HG02678 (cell line): ENCODE measurements around the gene GIGYF2.
"Not testable (repeated sequence)": the region's sequence is repeated elsewhere in the genome, so short reads cannot be mapped to it uniquely, and the experiment has no call there.

ENCODE experiments used
- ATAC-seq: cut with Tn5 transposase; IDR thresholded peaks from one replicate; pipeline ENCODE4 v1.9.1; 2021; ENCODE audit warnings: mild to moderate bottlenecking, moderate library complexity; ENCODE audit not compliant: unreplicated experiment

The GIGYF2 gene

DNA sequence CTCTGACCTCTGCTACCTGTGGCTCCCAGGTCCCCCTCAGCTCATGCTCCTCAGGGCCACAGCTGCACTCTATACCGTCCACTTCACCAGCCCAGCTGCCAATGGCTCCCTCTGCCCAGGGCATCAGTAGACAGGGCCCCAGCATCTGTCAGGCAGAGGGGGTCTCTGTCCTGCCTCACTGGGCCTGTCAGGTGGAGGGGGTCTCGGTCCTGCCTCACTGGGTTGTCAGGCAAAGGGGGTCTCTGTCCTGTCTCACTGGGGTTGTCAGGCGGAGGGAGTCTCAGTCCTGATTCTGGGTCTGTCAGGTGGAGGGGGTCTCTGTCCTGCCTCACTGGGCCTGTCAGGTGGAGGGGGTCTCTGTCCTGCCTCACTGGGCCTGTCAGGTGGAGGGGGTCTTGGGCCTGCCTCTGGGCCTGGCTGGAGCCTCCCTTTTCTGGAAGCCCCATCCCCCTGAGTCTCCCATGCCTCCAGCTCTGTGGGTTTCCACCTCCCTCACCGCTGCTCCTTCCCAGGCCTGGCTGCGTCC, 192.8 kb downstream of the GIGYF2 start:
- no peak for ATAC-seq

DNA sequence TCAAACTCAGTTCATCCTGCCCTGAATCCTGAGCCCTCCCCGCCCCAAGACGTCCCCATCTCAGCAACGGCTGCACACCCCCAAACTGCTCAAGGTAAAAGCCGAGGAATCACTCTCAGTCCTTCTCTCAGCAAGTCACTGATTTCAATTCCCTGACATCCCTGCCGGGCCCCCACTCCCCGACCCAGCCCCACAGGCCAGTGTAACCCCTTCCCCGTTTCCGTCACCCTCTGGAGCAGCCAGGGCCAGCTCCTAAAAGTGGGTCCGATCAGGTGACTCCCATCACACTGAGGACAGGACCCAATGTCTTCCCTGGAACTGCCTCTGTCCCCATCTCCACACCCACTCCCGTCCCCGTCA, 193.4 kb downstream of the GIGYF2 start:
- ATAC-seq: no peak

DNA sequence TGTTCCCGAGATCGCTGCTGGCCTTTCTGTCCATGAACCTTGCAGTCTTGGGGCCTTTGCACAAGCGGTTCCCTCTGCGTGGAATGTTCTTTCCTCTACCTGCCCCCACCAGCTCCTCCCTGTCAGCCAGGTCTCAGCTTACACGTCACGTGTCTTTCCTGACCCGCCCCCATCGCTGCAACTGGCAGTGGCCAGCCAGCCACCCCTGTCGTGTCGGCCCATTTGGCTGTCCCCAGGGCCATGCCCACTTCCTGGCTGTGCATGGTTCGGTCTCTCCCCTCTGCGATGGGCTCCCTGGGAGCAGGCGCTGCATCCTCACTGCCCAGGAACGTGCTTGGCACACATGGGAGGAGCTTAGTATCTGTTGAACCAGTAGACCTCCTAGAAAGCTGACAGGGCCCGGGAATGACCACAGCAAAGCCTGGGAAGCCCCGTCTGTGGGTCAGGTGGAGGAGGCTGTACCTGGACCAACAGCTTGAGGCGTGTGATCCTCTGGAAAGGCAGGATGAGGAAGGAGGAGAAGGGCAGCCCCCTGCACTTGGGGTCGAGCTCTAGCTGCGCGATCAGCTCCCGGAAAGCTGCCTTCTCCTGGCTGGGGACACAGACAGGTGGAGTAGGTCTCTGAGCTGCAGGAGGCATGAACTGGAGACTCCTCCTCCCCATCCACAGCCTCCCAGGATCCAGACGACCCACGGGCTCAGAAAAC, 193.9 kb downstream of the GIGYF2 start:
- ATAC-seq: no peak

DNA sequence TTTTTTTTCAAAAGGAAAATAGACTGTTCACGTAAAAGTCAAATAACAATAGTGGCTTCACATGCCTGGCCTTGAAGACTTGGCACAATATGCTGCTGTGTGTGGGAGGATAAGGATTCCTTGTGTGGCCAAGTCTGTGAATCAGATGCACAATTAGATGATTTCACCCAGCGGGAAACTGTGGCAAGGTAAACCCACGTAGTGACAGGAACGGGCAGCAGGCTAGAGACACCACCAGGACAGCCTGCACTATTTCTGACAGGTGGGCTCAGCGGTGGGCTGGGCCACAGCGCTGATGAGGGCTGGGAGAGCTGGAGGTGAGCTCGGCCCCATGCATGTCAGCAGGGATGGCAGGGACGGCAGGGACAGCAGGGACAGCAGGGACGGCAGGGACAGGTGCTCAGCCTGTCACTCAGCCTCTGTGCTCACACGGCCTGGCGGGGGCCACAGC, 194.5 kb downstream of the GIGYF2 start:
- no peak for ATAC-seq

DNA sequence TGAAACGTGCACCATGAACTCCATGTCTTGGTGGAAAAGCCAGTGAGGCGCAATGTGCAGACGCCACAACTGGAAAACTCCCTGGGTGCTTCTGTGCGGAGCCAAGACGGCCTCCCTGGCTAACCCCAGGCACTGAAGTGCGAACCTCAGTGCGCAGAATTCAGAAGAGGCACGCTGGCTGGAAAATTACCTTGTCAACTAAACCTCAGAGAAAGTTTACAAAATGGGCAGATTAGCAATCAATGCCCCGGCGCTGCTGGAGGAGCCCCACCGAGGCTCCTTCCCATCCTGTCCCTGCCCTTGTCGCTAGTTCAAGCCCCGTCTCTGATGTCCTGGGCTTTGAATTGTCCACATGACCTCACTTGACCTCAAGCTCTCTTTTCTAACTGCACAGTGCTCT, 195.1 kb downstream of the GIGYF2 start:
- ATAC-seq: no peak

DNA sequence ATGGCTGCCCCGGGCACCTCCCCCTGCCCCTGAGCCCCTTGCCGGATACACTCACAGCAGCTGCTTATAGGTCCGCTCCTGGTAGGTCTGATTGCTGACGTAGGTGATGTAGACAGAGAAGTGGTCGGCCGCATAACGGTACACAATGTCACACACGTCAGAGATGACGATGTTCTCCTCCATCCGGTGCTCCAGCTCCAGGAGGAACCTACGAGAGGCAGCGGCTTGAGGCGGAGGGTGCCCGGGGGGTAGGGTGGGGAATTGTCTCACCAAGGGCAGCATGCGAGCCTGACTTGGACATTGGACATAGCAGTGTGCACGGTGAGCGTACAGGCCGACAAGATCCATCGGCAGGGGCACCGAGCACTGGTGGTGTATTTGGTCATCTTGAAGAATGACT, 195.7 kb downstream of the GIGYF2 start:
- ATAC-seq: no peak

DNA sequence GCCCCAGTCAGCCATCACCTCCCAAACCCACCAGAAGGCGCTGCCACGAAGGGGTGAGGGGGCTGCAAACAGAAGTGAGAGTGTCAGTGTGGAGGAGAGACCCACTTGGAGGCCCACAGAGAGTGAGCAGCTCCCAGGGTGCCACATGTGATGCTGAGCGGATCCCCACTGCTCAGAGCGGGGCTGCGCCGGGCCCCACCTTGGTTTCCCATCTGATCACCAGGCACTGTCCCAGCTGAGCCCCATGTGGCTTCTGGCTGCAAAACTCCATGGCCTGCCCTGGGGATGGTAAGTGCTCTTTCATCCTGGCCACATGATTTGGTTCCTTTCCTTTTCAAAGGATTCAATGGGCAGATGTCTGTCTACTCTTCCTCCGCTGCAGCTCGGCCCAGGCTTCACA, 196.7 kb downstream of the GIGYF2 start:
- ATAC-seq: no peak

DNA sequence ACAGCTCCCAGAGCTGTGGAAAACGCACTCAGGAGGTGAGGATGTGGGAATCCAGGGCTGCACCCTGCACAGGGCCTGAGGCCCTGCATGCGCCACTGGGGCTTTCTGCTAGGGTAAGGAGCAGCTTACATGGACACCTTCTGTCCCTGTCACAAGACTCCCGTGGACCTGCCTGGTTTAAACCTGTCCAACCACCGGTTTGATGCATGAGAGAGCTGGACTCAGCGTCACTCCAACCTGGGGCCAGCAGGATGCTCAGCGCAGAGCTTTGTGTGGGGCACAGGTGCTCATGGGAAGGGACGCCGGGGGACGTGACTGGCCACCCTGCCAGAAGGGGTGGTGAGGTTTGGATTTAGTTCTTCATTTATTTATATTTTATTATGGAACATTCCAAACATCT, 197.1 kb downstream of the GIGYF2 start:
- ATAC-seq: no peak

DNA sequence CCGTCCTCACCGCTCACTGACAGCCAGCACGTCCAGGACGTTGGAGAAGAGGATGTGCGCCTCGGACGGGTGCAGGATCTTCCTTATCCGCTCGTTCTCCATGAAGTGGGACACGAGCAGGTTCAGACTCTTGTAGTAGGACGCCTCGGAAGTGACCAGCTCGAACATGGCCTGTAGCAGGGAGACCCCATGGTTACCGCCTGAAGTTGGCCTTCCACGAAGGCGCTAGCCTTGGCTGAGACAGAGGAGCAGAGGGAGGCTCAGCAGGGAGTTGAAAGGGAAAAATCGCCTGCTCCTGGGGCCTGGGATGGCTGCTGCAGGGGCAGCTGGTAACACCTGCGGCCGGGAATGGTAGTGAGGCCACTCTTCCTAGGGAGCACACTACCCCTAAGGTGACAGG, 197.6 kb downstream of the GIGYF2 start:
- no peak for ATAC-seq

DNA sequence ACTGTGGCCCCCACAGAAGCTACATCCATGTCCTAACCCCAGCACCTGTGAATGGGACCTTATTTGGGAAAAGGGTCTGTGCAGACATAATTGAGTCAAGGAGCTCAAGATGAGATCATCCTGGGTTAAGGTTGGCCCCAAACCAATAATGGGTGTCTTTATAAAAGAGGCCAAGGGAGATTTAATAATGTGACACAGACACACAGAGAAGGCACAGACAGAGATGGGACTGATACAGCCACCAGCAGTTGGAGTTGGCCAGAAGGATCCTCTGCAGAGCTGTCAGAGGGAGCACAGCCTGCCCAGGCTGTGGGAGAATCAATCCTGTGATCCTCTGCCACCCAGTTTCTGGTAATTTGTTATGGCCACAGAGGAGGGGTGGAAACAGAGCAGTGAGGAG, 199.0 kb downstream of the GIGYF2 start:
- ATAC-seq: no peak

DNA sequence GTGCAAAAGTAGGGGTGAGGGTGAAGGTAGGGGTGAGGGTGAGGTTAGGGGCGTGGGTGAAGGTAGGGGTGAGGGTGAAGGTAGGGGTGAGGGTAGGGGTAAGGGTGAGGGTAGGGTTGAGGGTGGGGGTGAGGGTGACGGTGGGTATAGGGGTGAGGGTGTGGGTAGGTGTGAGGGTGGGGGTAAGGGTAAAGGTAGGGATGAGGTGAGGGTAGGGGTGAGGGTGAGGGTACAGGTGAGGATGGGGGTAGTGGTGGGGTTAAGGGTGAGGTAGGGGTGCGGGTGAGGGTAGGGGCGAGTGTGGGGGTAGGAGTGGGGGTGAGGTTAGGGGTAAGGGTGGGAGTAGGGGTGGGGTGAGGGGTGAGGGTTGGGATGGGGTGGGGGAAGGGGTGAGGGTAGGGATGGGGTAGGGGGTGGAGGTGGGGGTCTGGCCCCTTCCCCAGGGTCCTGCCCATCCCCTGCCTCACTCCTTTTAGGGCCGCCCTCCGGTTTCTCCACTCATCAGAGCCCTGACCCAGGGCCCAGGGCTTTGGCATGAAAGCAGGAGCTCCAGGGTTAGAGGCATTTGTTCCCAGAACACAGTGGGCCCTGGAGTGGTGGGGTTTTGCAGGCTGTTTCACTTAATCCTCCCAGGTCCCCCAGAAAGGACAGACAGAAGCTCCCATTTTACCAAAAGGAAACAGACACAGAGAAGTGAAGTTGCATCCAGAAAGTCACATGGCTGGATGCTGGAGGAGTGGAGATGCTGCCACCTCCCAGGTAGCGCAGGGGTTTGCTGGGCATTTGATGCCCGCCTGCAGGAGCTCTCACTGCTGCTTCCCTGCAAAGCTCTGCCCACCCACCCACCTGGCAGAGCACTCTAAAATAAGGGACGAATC, 199.8 kb downstream of the GIGYF2 start:
- no peak for ATAC-seq

DNA sequence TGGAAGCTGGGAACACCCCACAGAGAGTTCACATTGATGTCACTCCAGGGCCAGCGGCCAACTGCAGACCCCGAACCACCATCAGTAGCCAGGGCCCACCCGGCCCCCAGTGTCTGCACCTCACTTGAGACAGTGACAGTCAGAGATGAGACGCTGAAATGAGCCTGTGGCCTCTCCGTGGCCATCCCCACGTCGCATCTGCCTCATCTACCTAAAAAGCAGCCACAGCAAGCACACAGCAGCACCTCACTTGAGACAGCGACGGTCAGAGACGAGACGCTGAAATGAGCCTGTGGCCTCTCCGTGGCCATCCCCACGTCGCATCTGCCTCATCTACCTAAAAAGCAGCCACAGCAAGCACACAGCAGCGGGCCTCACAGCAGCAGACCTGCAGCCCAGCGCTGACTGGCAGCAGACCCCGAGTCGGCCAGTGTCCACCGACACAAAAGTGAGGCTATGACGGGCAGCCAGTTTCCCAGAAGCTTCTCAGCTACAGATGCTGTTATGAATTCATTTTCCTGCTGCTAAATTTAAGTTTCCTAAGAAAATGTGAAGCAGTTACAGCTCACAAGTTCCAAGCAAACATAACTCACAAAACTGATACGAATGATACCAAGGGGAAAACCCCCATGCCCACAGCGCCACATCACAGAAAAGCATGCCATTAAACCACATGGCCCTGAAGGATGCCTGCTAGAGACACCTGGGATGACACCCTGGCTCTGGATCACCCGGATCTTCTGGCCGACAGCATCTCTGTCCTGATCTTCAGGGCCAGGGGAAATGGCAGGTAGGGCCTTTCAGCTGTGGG, 200.7 kb downstream of the GIGYF2 start:
- ATAC-seq: no peak

DNA sequence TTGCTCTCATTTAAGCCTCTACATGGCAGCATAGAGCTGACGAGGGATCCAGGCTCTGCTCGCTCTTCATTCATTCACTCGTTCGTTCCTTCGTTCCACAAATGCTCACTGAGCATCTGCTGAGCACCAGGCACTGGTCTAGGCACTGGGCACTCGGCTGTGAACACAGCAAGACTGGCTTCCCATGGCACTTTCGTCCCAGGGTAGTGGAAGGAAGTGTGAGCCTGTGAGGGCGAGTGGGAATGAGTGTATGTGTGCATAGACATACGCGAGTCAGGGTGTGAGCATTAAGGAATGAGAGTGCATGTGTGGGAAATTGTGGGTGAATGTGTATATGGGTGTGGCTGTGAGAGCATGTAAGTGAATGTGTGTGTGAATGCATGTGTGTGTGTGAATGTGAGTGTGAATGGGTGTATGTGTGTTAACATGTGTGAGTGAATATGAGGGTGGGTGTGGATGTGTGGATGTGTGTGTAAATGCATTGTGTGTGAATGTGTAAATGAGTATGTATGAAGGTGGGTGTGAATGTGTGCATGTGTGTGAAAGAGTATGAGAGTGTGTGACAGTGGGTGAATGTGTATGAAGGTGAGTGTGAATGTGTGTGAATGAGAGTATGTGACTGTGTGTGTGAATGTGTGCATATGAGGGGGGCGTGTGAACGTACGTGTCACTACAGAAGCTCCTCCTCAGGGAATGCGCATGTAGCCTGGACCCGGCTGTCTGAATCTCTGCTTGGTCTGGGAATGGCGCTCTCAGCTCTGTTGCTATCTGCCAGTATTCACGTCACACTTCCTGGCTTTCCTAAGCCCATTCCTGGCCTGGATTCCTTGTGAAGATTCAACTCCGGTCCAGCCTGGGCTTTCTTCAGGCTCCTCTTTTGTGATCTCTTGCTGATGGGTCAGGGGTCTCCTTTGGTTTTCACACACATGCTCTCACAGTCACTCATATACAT, 201.7 kb downstream of the GIGYF2 start:
- ATAC-seq: no peak

DNA sequence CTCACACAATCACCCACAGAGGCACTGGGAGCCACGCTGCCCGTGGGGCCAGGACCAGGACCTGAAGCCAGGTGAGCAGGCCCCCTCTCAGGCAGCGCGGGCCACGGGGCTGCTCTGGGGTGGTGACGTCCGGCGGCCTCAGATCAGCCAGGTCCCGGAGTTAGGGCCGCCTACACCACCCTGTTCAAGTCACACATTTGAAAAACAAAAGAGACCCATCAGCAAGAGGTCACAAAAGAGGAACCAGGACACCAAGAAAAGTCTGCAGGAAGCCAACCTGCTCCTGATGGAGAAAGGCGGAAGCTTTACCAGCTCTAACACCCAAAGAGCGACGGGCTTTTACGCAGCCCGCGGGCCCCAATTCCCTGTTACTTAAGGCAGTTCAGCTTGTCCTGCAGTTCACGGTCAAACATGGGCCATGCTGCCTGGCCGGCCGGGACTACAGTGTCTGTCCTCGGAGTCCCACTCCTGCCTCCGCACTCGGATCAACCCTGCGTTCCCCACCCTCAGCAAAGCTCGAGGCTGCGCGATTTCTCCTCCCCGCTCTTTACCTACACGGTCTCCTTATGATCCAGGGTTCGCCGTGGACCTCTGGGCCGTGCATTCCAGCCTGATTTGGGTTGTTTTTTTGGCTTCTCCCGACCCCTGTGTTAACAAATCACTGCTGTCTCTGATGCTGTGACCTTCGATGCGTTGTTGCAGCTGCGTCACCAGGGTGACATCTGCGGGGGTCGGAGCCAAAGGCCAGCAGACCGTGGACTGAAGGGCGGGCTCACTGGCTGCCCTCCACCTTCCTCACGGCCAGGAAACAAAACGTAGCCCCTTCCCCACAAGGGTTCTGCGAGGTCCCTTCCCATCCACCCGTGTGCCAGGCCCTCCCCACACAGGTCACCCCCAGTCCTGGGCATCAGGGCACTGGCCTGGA, 203.9 kb downstream of the GIGYF2 start:
- ATAC-seq: no peak

DNA sequence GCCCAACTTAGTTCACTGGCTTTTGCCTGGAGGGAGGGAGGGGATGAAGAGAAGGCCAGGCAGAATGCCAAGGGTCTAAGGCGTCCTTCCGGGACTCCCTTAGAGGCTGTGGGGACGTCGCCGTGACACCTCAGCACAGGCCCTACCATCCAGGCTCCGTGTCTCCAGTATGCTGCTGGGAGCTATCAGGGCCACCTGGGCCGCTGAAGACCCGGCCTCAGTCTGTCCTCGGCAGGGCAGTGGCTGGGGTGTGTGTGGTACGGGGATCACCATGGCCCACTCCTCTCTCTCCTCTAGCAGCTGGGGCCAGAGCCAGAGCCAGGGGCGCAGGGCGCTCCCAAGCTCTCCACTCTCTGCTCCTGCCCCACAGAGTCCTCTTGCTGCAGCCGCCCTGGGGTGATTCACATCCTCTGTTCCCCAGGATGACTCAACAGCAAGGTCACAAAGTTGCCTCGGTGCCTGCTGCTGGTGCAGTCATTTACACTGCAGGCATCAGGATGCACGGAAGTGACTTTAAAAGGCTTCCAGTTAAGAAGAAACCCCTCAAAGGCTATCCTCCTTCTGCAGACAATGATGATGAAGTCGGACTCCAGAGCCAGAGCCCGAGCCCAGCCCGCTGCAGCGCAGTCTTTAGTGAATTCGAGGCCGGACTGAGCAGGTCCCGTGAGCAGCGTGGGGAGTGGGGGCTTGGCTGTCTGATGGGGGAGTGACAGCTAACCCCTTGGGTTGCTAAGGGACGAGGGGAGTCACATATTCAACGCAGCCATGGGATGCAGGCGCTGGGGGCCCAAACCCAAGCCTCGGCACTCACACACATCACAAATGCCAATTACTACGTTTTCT, 204.8 kb downstream of the GIGYF2 start:
- ATAC-seq: no peak

DNA sequence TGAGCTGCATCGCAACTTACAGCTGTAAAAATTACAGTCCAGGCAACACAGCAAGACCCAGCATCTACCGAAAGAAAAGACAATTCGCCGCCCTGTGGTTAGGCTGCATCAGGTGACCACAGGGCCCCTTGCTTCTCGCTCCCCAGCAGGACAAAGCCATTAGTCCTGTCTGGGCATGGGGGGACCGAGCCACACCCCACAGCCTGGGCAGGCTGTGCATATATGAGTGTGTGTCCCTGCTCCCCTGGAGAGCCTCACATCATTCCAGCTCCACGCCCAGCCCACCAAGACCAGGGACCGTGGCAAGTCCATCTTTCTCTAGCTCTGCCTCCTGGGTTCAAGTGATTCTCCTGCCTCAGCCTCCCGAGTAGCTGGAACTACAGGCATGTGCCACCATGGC, 206.9 kb downstream of the GIGYF2 start:
- ATAC-seq: no peak

DNA sequence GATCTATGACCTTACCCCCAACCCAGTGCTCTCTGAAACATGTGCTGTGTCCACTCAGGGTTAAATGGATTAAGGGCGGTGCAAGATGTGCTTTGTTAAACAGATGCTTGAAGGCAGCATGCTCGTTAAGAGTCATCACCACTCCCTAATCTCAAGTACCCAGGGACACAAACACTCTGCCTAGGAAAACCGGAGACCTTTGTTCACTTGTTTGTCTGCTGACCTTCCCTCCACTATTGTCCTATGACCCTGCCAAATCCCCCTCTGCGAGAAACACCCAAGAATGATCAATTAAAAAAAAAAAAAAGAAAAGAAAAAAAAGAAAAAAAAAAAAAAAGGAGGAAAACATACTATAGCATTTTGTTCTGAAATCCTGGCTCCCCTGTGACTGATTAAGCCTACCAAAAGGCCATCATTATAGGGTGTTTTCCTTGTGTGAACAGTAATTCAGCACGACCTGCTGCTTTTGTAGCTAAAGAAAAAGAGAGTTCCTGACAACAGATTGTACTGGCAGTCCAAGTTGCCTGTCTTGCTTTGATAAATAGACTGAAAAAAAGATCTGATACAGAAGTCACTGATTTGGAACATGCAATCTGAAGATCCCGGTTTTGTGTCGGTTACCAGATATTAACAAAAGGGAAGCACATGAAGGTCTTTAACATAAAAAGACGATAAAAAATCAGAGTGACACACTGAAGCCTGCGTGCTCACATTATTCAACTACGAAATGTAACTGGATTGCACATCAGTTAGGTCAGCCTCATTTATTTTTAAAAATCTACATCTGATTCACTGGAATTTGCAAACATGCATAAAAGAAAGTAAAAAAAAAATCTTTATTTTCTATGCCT, 210.0 kb downstream of the GIGYF2 start:
- not testable (repeated sequence) for ATAC-seq
